Stimulated activated CD4-positive, alpha-beta T cell treated with anti-CD3 and anti-CD28 coated beads, TNF-alpha, amount 100 ng/mL, for 48 hours (primary cell): ENCODE measurements around the gene MAFG.

Experiments used
- DNase-seq, 3 donors: peaks; one replicate each; pipeline ENCODE4 v3.0.0-alpha.2; 2020; ENCODE audit warnings: low read depth in 3 of 3

Gene MAFG

DNA sequence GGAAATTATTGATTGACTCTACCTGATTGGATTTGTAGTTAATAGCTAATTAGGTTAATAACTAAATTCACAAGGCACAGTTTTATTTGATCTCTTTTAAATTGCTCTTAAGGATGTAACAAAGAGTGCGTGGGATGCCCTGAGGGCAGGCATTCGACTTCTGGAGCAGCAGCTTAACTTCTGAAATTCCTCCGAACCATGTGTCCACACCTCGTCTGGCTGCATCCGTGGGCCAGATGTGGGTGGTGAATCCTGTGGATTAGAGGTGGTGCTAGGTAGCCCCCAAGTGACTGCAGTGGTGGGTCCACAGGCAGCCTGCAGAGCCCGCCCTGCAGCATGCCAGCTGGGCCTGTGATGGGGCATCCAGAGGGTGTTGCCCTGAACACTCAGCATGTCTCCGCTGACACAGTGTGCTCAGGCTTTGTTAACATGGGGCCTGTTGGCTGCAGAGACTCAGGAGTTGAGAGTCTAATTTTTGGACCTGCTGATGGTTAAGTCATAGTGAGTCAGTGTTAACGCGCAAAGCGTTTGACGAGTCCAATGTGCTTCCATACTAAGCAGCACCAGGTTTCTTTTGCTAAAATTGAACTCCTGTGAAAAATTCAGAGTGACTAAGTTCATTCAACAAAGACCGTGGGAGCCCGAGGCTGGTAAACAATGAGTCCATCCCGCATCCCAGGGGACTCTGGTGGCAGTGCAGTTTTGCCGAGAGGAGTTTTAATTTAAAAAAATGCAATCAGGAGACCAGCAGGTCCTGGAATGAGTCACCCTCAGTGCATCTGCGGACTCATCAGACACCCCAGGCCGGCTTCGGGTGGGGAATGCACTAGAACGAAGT lies 29.3 kb downstream of the MAFG start:
- DNase-seq, result no peak

DNA sequence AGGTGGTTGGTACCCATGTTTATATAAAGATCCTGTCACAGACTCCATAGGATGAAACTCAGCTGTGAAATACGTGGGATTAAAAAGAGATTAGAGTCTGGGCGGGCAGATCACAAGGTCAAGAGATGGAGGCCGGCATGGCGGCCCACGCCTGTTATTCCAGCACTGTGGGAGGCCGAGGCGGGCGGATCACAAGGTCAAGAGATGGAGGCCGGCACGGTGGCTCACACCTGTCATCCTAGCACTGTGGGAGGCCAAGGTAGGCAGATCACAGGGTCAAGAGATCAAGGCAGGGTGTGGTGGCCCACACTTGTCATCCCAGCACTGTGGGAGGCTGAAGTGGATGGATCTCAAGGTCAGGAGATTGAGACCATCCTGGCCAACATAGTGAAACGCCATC lies 32.1 kb downstream of the MAFG start:
- DNase-seq, result no peak

GRCh38 chr17:81891303-81891552 lies 36.3 kb downstream of the MAFG start:
- no peak for DNase-seq

- DNase-seq, result no peak
These were observed 36.9 kb downstream of the MAFG start for GRCh38 chr17:81890447-81891302.

- no peak for DNase-seq
These were observed 37.9 kb downstream of the MAFG start for GRCh38 chr17:81889602-81890001.

DNA sequence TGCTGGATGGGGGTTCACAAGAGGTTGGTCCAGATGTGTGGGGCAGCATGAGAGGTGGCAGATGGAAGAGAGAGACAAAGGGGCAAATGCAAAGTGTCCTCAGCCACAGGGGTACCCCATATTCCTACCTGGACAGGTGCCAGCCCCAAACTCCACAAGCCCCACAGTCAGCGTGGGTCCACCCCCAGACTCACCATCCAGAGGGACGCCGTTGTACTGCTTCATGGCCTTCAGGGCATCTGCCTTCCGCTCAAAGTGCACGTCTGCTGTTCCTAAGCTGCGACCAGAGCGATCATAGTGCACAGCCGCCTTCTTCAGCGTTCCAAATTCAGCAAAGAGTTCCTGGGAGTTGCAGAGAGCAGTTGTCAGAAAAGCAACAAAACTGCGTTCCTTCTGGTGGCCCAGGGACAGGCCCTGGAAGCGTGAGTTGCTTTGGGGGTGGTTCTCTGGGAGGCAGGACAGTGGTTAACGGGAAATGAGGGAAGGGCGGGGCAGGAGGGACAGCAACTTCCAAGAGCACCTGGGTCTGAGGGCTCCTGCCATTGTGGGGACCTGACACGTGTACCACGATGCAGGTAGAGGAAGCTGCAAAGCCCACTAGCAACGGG lies 38.4 kb downstream of the MAFG start:
- DNase-seq, result no peak

DNA sequence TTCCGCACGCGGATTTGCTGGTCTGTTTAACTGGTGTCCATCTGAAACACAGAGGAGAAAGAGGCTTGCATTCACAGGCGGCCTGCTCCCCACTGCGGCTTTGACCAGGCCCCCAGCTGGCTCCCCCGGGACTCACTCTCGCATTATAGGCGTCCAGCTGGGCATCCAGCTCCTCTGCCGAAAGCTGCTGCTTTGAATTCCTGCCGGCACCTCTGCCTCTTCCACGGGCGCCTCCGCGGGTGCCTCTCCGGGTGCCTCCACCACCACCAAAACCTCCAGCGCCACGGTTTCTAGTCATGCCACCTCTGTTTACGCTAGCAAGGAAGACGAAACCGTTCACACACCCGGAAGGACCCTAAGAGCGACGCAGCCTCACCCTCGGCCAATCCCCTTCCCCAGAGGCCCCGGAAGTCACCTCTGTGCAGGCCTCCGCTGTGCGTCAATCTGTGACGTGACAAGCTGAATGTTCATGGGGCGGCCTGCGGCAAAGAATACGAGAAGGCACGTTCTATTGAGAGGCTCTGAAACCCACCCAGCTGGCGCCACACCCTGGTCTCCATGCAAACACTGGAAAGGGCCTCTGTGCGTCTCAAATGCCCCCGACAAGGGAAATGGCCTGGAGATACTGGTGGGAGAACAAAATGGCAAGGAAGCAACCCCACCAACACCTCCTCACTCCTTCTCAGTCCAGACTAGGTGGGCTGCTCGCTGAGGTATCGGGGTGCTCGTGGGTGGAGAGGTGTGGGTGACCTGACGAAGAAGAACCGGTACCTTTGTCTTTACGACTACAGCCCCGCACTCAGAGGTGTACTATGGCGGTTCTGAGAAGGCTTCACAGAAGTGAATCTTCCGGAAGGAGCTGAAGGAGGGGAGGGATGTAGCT lies 39.2 kb downstream of the MAFG start:
- DNase-seq, result no peak

GRCh38 chr17:81885869-81886548 lies 41.5 kb downstream of the MAFG start:
- DNase-seq, result no peak

DNA sequence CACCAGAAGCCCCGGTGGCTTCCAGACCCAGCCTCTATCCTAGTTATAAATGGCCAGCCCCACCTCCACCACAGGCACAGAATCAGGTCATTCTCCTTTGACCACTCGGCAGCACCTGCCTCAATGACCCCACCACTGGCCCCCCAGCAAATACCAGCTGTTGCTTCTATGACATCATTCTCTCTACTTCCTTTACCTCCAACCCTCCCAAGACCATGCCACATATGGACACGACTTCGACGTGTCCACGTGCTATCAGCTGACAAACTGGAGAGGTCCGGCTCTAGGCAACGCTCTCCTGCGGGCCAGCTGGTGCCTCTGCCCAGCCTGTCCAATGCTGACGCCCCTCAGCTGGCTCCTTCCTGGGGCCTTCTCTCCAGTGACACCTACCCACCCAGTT lies 42.1 kb downstream of the MAFG start:
- DNase-seq, result no peak

GRCh38 chr17:81884968-81885367 lies 42.6 kb downstream of the MAFG start:
- no peak for DNase-seq

DNA sequence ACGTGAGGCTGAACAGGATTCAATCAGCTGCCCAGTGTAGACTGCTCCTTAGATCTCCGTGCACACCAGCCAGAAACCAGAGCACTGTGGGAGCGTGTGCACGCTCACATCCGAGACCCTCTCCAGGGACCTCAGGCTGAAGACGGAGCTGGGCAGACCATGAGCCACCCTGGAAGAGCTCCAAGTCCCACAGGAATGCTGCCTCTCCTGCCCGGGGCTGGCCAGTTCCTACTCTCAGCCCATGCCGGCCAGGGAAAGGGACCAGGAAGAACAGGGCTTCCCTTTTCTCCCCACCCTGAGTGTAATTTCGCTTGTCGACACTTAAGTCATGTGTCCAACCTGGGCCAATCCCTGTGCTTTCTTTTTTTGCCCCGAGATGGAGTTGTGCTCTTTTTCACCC lies 43.0 kb downstream of the MAFG start:
- no peak for DNase-seq

- DNase-seq, result no peak
These were observed 48.4 kb downstream of the MAFG start for GRCh38 chr17:81879121-81879520.

DNA sequence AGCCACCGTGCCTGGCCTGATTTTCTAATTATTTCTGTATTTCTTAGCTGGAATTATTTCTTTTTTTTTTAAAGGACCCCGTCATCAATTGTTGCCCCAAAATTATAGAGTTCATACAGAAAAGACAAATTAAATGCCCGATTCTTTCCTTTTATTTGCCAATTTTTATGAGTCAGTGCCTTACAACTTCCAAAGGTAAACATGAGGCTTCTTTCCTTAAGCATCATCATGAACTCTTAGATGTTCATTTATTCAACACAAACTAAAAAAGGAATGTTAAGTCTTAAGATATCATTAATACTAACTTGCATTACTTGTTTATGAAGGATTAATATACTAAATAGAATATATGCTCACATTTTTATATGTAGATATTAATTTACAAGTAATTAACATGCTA lies 49.2 kb downstream of the MAFG start:
- DNase-seq, result no peak

GRCh38 chr17:81877569-81877968 lies 50.0 kb downstream of the MAFG start:
- DNase-seq, result no peak

DNA sequence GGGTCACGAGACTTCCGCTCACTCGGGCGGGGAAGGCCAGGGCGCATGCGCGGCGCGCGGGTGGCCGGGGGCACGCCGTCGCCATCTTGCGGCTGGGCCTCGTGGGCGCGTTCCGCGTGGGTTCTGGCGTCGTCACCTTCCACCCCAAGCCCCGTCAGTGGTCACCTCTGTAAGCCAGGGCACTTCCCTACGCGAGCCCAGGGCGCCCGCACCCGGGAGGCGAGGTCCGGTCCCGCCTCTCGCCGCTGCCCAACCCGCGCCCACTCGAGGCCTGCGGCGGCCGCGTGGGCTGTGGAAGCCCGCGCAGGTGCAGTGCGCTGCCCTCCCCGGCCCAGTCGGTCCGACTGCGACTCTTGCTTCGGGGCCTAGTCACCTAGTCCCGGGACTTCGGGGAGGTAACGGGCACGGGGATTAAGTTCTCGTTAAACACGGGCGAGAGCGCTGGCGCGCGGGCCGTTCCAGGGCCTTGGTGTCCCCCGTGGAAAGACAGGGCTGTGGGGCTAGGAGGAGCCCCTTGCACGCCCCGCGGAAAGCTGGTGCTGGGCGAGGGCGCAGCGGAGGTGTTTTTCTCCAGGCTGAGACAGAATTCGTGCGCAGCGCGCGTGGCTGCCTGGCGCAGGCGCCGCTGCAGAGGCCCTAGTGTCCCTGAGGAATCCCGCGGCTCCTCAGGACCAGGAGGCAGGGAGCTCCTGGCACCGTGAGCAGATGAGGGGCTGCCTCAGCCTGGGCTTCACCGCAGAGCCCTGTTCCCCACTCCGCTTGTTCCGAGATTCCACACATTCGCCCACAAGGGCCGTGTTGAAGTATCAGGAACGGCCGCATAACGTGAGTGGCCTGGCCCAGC lies 55.9 kb downstream of the MAFG start:
- DNase-seq, result peak; percentile 92 to 95 (median 92)

GRCh38 chr17:81870981-81871386 lies 56.6 kb downstream of the MAFG start, which contains the start of gene ARHGDIA:
ARHGDIA (minus strand) TSS chr17:81871337; CDS start chr17:81869930, 1,407 bp downstream.
- no peak for DNase-seq

DNA sequence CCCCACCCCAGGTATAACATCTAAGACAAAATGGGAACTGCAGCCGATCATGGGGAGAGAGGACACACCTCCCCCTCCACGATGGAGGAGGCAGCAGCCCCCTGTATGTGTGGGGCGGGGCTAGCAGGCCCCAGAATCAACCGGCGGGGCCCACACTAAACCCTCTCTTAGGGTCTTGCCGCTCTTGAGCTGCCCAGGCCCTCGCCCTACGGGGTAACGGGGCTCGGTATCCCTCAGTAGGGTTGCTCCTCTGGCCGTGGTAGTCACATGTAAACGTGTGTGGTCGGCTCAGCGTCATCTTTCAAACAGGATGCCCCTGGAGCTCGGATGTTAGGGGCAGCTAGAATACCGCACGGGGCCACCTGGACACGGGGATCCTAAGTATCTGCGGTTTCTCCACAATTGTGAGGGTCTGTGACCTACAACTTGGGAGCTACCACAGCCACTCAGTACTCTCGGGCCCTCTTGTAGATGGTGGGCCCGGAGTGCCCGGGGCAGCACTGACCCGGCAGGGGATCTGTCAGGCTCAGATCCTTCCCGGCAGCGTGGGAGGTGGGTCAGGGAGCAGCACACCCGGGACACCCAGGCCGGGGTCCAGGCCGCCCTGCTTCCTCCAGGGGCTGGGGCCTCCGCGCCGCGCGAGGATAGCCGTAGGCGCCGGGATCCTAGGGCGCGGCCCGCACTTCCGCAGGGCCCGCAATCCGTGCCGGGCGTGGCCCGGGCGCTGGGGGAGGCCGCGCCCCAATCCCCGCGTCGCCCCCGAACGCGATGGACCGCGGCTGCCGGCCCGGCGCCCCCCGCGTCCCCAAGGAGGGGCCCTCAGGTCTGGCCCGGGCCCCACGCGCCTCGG lies 57.2 kb downstream of the MAFG start:
- no peak for DNase-seq

- no peak for DNase-seq
These were observed 58.1 kb downstream of the MAFG start for GRCh38 chr17:81869221-81870130.
